Osteocyte (in vitro differentiated cells): ENCODE data around the gene TMEM94. TPM values are rescaled to one million over a fixed set of nuclear protein-coding genes. Genes with fewer than 3 reads are reported as not detected.

Source experiments
- DNase-seq: peaks from one replicate; pipeline ENCODE4 v3.0.0; 2021; ENCODE audit warnings: mixed read lengths; ENCODE audit not compliant: unreplicated experiment; ENCODE audit errors: extremely low spot score
- H3K27ac Mint-ChIP-seq: one replicate; pipeline ENCODE4 v1.8.0; 2021; ENCODE audit warnings: mild to moderate bottlenecking, mixed read lengths; ENCODE audit not compliant: unreplicated experiment
- H3K27me3 Mint-ChIP-seq: one replicate; pipeline ENCODE4 v1.8.0; 2021; ENCODE audit warnings: mixed read lengths; ENCODE audit not compliant: unreplicated experiment
- H3K36me3 Mint-ChIP-seq: one replicate; pipeline ENCODE4 v1.8.0; 2021; ENCODE audit warnings: mixed read lengths; ENCODE audit not compliant: unreplicated experiment
- H3K4me1 Mint-ChIP-seq: one replicate; pipeline ENCODE4 v1.8.0; 2021; ENCODE audit warnings: mixed read lengths; ENCODE audit not compliant: unreplicated experiment
- H3K4me3 Mint-ChIP-seq: one replicate; pipeline ENCODE4 v1.8.0; 2021; ENCODE audit warnings: mild to moderate bottlenecking, moderate library complexity, mixed read lengths; ENCODE audit not compliant: unreplicated experiment
- H3K9me3 Mint-ChIP-seq: one replicate; pipeline ENCODE4 v1.8.0; 2021; ENCODE audit warnings: mixed read lengths; ENCODE audit not compliant: unreplicated experiment
- long read RNA-seq: library from polyadenylated mRNA; unstranded; transcript quantifications from one replicate; pipeline ENCODE4 v2.0.0, GENCODE V29; 2021
- total RNA-seq: library from RNA; stranded (reverse); gene quantifications from 2 replicates; pipeline ENCODE4 v1.2.1, GENCODE V29; 2021
- TF ChIP-seq, protein P1 (sequence below): fragments of 200-600 bp; sonication (generic); IDR thresholded peaks from 2 replicates; pipeline ENCODE4 v1.5.0; 2021; ENCODE audit warnings: antibody characterized with exemption, mild to moderate bottlenecking, moderate library complexity

The TMEM94 gene
- total RNA-seq: 71.2 and 78.4 TPM in 2 replicates
- long read RNA-seq, partial matches to known transcripts: 0 of 1 reads
- long read RNA-seq, other reads (novel, unspliced or antisense): 1 of 1 reads

DNA sequence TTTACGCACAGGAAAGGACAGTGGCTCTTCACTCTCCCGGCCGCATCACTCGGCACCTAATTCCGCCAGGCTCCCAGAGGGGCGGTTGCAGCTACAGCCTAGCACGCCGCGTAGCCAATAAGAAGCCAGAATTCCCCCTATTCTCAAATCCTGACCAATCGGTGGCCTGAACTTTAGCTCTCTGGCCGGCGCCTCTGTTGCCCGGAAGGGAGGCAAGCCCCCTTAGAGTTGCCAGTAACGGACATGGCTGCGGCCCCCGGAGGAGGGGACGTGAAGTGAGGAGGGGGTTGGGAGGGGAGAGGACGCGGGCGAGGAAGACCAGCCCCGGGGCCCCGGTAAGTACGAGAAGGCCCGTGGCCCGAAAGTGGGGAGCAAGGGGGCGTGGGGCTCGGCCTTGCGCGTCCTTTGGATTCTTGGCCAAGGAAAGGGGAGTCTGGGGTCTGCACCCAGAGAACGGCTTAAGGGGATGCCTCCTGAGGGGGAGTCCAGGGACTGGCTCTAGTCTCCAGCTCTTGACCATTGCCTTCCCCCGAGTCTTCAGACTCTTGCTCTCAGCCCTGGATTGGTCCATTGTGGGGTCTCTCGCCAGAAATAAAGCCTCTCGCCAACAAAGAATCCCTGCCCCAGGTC lies at the start of gene TMEM94:
TSS of gene TMEM94 (plus strand) at position 219 of the 630 bp plus-strand sequence. CDS start 15,271 bp downstream, outside the sequence.
- Mint-ChIP-seq H3K27me3 (no peaks in the 10 kb centered on the region), H3K9me3 (no peaks in the 10 kb centered on the region), H3K27ac (peak within 1 kb of the TSS; percentile 97), H3K4me3 (peak within 1 kb of the TSS; percentile 91), H3K4me1 (peaks cover 26% of the 10 kb centered on the region), H3K36me3 (no peaks in the 10 kb centered on the region)
- TF ChIP-seq, protein P1, sequence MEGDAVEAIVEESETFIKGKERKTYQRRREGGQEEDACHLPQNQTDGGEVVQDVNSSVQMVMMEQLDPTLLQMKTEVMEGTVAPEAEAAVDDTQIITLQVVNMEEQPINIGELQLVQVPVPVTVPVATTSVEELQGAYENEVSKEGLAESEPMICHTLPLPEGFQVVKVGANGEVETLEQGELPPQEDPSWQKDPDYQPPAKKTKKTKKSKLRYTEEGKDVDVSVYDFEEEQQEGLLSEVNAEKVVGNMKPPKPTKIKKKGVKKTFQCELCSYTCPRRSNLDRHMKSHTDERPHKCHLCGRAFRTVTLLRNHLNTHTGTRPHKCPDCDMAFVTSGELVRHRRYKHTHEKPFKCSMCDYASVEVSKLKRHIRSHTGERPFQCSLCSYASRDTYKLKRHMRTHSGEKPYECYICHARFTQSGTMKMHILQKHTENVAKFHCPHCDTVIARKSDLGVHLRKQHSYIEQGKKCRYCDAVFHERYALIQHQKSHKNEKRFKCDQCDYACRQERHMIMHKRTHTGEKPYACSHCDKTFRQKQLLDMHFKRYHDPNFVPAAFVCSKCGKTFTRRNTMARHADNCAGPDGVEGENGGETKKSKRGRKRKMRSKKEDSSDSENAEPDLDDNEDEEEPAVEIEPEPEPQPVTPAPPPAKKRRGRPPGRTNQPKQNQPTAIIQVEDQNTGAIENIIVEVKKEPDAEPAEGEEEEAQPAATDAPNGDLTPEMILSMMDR: no peak
- DNase-seq: peak; percentile 98

DNA sequence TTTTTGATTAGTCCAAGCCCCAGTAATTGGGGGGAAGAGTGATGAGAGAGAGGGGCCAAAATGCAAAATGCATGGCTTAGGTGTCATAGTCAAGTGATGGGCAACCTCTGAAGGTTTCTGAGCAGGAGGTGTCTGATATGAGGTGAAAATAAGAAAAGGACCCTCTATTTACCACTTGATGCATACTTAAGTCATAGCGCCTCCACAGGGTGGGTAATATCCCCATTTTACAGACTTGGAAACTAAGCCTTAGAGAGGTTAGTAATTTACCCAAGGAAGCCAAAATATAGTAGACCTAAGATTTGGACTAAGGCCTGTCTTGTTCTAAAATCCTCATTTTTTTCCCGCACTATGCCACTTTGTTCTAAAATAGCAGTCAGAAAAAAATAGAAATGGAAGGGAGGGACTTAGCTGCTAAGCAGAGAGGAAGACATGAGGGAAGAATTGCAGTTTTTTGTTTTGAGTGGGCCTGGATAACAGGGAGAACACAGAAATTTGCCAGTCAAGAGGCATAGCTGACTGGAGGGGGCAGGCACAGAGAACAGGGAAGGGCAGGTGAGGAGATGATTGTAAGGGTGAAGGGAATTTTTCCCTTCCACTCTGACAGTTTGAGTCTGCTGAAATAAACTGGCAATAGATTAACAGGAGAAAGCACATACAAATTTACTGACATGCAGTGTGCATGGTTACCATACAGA lies 48.6 kb upstream of the TMEM94 start:
- DNase-seq: no peak
- H3K27ac Mint-ChIP-seq: no peak overlapping the region
- H3K27me3 Mint-ChIP-seq: peaks cover 14% of the 10 kb centered on the region
- peaks cover 31% of the 10 kb centered on the region for H3K4me1 Mint-ChIP-seq
- TF ChIP-seq, protein P1: no peak
- H3K9me3 Mint-ChIP-seq: no peaks in the 10 kb centered on the region
- no peak overlapping the region for H3K4me3 Mint-ChIP-seq
- H3K36me3 Mint-ChIP-seq: no peaks in the 10 kb centered on the region

DNA sequence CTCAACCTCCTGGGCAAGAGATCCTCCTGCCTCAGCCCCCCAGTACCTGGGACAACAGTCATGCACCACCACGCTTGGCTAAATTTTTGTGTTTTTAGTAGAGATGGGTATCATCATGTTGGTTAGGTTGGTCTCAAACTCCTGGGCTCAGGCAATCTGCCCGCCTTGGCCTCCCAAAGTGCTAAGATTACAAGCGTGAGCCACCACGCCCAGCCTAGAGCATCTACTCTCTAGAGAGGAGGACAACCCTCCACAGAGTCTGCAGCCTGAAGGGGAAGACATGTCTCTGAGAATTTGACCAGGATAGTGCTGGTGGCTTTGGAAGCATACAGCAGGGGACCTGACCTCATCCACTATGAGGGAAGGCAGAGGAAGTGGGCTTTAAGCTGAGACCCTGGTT lies 46.3 kb upstream of the TMEM94 start:
- no peak for DNase-seq
- H3K4me1 Mint-ChIP-seq: peaks cover 20% of the 10 kb centered on the region
- TF ChIP-seq, protein P1: no peak
- H3K27ac Mint-ChIP-seq: no peak overlapping the region
- no peak overlapping the region for H3K4me3 Mint-ChIP-seq
- peaks cover 23% of the 10 kb centered on the region for H3K27me3 Mint-ChIP-seq
- H3K36me3 Mint-ChIP-seq: no peaks in the 10 kb centered on the region
- no peaks in the 10 kb centered on the region for H3K9me3 Mint-ChIP-seq

DNA sequence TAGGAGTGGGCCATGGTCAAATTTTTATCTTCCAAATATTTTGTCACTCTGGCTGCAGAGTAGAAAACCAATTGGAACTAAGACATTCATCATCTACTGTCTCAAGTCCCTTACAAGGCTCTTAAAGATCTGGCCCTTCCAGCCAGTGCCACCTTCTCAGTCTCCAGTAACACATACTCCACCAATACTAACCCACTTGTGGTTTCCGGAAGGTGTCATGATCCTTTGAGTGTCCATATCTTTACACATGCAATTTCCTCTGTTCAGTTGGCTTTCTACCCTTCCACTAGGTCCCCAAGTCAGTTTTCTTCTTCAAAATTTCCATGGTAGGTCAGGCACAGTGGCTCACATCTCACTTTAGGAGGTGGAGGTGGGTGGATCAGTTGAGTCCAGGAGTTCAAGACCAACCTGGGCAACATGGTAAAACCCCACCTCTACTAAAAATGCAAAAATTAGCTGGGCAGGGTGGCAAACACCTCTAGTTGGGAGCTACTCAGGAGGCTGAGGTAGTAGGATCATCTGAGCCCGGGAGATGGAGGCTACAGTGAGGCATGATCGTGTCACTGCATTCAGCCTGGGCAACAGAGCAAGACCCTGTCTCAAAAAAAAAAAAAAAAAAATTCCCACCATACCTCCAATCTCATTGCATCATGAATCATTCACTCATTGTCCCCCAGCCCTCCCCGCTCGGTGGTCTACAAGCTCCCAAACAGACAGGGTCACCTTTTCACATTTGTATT lies 44.9 kb upstream of the TMEM94 start:
- Mint-ChIP-seq H3K4me3 (no peak overlapping the region), H3K4me1 (peaks cover 12% of the 10 kb centered on the region), H3K27me3 (peaks cover 34% of the 10 kb centered on the region), H3K9me3 (no peaks in the 10 kb centered on the region), H3K36me3 (no peaks in the 10 kb centered on the region), H3K27ac (no peak overlapping the region)
- no peak for DNase-seq
- TF ChIP-seq, protein P1: no peak
